H1 (cell line): ENCODE data around the gene PGPEP1. TPM values are rescaled to one million over a fixed set of nuclear protein-coding genes. Genes with fewer than 3 reads are reported as not detected.

Experiments
- CTCF ChIA-PET: fragments of 300-600 bp; sonication (Branson Sonifier 250); formaldehyde crosslinking; loops from one replicate; lab custom pipeline; 2021; ENCODE audit not compliant: partially characterized antibody; lab: Charles Lee
- POLR2A ChIA-PET: fragments of 300-600 bp; sonication (Branson Sonifier 250); formaldehyde crosslinking; loops from one replicate; lab custom pipeline; 2021; ENCODE audit warnings: inconsistent platforms; ENCODE audit not compliant: partially characterized antibody; lab: Charles Lee
- DNase-seq, 2 experiments: peaks; one replicate each; pipeline versions ENCODE4 v3.0.0 to v3.0.0-alpha.2; 2010 to 2022; ENCODE audit warnings: low spot score in 2 of 2, low read depth in 1 of 2, mixed read lengths in 1 of 2
- FAIRE-seq: peaks from 2 replicates; lab custom pipeline; 2011; peaks lifted over from hg19 to GRCh38; lab: Jason Lieb, UNC
- H2AFZ ChIP-seq: 2 replicates; pipeline ENCODE4 v1.8.1; 2012; ENCODE audit warnings: low read length, inconsistent platforms
- H2AK5ac ChIP-seq: 2 replicates; pipeline ENCODE4 v1.6.1; 2013; ENCODE audit warnings: low read depth, low read length
- H2BK120ac ChIP-seq: replicated peaks from 2 replicates; pipeline ENCODE3; 2013; ENCODE audit warnings: low read depth, low read length, inconsistent platforms
- H2BK12ac ChIP-seq: 2 replicates; pipeline ENCODE4 v1.6.1; 2013; ENCODE audit warnings: low read depth, low read length
- H2BK15ac ChIP-seq: 2 replicates; pipeline ENCODE4 v1.6.1; 2013; ENCODE audit warnings: low read length
- H2BK20ac ChIP-seq: 2 replicates; pipeline ENCODE4 v1.6.1; 2013; ENCODE audit warnings: low read length
- H2BK5ac ChIP-seq: 2 replicates; pipeline ENCODE4 v1.6.1; 2013; ENCODE audit warnings: low read depth, low read length
- H3K14ac ChIP-seq: 2 replicates; pipeline ENCODE4 v1.6.1; 2013; ENCODE audit warnings: inconsistent platforms; ENCODE audit not compliant: insufficient read length
- H3K18ac ChIP-seq: 2 replicates; pipeline ENCODE4 v1.6.1; 2013; ENCODE audit warnings: low read length; ENCODE audit errors: extremely low read depth
- H3K23ac ChIP-seq: 2 replicates; pipeline ENCODE4 v1.6.1; 2013; ENCODE audit warnings: inconsistent platforms; ENCODE audit not compliant: insufficient read length
- H3K23me2 ChIP-seq: 2 replicates; pipeline ENCODE4 v1.6.1; 2013; ENCODE audit warnings: low read depth, low read length
- H3K27ac ChIP-seq: 2 replicates; pipeline ENCODE4 v1.6.1; 2011; ENCODE audit warnings: low read depth, low read length, inconsistent platforms
- H3K27me3 ChIP-seq, 4 experiments: replicated peaks in 1 of 4; 1 replicate in 1 of 4; 2 replicates in 3 of 4; pipeline versions ENCODE4 v1.6.1 to v1.8.1; 2011 to 2013; ENCODE audit warnings: low read length in 3 of 4, mild to moderate bottlenecking in 3 of 4, inconsistent platforms in 2 of 4, mixed read lengths in 2 of 4, moderate library complexity in 1 of 4; ENCODE audit not compliant: control insufficient read depth in 3 of 4, insufficient read depth in 3 of 4; ENCODE audit errors: extremely low read depth in 1 of 4
- H3K36me3 ChIP-seq, 4 experiments: 2 replicates each; pipeline versions ENCODE4 v1.6.1 to v1.8.1; 2011 to 2013; ENCODE audit warnings: mild to moderate bottlenecking in 4 of 4, low read length in 3 of 4, moderate library complexity in 2 of 4, control low read depth in 1 of 4, inconsistent platforms in 1 of 4; ENCODE audit not compliant: insufficient read depth in 4 of 4, control insufficient read depth in 2 of 4
- H3K4ac ChIP-seq: replicated peaks from 2 replicates; pipeline ENCODE3; 2013; ENCODE audit warnings: low read length, low read depth, mixed read lengths, inconsistent platforms; ENCODE audit not compliant: insufficient read length
- H3K4me1 ChIP-seq, 4 experiments: replicated peaks in 1 of 4; 1 replicate in 1 of 4; 2 replicates in 3 of 4; pipeline versions ENCODE4 v1.6.1 to v1.8.1; 2011 to 2013; ENCODE audit warnings: low read length in 3 of 4, inconsistent platforms in 2 of 4, mixed read lengths in 1 of 4; ENCODE audit not compliant: insufficient read depth in 4 of 4, control insufficient read depth in 3 of 4
- H3K4me2 ChIP-seq, 2 experiments: 2 replicates each; pipeline versions ENCODE4 v1.6.1 to v1.8.1; 2011 to 2013; ENCODE audit warnings: low read depth in 2 of 2, low read length in 2 of 2, control low read depth in 1 of 2, inconsistent platforms in 1 of 2, mild to moderate bottlenecking in 1 of 2; ENCODE audit not compliant: insufficient read depth in 1 of 2
- H3K4me3 ChIP-seq, 4 experiments: fragments of 200-600, 300-600 bp in 1 of 4; sonication (generic), shearing (Covaris generic), sonication (Bioruptor Twin) in 1 of 4; 2 replicates each; pipeline versions ENCODE4 v1.5.1 to v1.8.1; 2011 to 2016; ENCODE audit warnings: low read length in 4 of 4, low read depth in 3 of 4, control low read depth in 2 of 4, inconsistent platforms in 2 of 4, mild to moderate bottlenecking in 2 of 4, mixed read lengths in 1 of 4, moderate library complexity in 1 of 4; ENCODE audit not compliant: insufficient read depth in 2 of 4; ENCODE audit errors: extremely low read depth in 1 of 4
- H3K56ac ChIP-seq: replicated peaks from 2 replicates; pipeline ENCODE3; 2013; ENCODE audit warnings: low read depth, mild to moderate bottlenecking, mixed read lengths, low read length, inconsistent platforms; ENCODE audit not compliant: insufficient read length
- H3K79me1 ChIP-seq: 2 replicates; pipeline ENCODE4 v1.6.1; 2013; ENCODE audit warnings: low read depth, low read length, control low read depth
- H3K79me2 ChIP-seq, 2 experiments: 2 replicates each; pipeline versions ENCODE4 v1.6.1 to v1.8.1; 2012 to 2013; ENCODE audit warnings: low read length in 2 of 2, mild to moderate bottlenecking in 2 of 2, inconsistent platforms in 1 of 2; ENCODE audit not compliant: insufficient read depth in 2 of 2, control insufficient read depth in 1 of 2
- H3K9ac ChIP-seq, 4 experiments: replicated peaks in 1 of 4; 1 replicate in 1 of 4; 2 replicates in 3 of 4; pipeline versions ENCODE4 v1.6.1 to v1.8.1; 2011 to 2013; ENCODE audit warnings: low read depth in 3 of 4, low read length in 3 of 4, control low read depth in 2 of 4, mild to moderate bottlenecking in 2 of 4, moderate library complexity in 2 of 4, inconsistent platforms in 1 of 4; ENCODE audit errors: extremely low read depth in 1 of 4
- H3K9me3 ChIP-seq, 2 experiments: 2 replicates each; pipeline versions ENCODE4 v1.6.1 to v1.8.1; 2012 to 2013; ENCODE audit warnings: mild to moderate bottlenecking in 2 of 2, moderate library complexity in 2 of 2, control low read depth in 1 of 2, inconsistent platforms in 1 of 2, low read depth in 1 of 2, low read length in 1 of 2, mixed read lengths in 1 of 2; ENCODE audit not compliant: insufficient read depth in 2 of 2
- H4K20me1 ChIP-seq, 2 experiments: replicated peaks in 1 of 2; 2 replicates each; pipeline versions ENCODE3 to v1.8.1; 2011 to 2013; ENCODE audit warnings: inconsistent platforms in 2 of 2, low read length in 2 of 2, mild to moderate bottlenecking in 1 of 2; ENCODE audit not compliant: insufficient read depth in 2 of 2, control insufficient read depth in 1 of 2
- H4K5ac ChIP-seq: 2 replicates; pipeline ENCODE4 v1.6.1; 2013; ENCODE audit warnings: low read length, low read depth, mixed read lengths, inconsistent platforms; ENCODE audit not compliant: insufficient read length
- H4K8ac ChIP-seq: 2 replicates; pipeline ENCODE4 v1.8.0; 2013; ENCODE audit warnings: mild to moderate bottlenecking, moderate library complexity, low read length, inconsistent platforms; ENCODE audit not compliant: insufficient read depth; ENCODE audit errors: extremely low read depth
- H4K91ac ChIP-seq: replicated peaks from 2 replicates; pipeline ENCODE3; 2013; ENCODE audit warnings: low read length, mixed read lengths, inconsistent platforms; ENCODE audit not compliant: insufficient read length
- GTF2F1 ChIP-seq: IDR thresholded peaks from 2 replicates; pipeline ENCODE4 v1.6.1; 2012; ENCODE audit warnings: low read depth, low read length, improper control_type of control experiment, borderline replicate concordance
- NRF1 ChIP-seq: IDR thresholded peaks from 2 replicates; pipeline ENCODE4 v1.6.1; 2011; ENCODE audit warnings: mild to moderate bottlenecking, low read depth, low read length, improper control_type of control experiment
- WGBS, 2 experiments: shearing (Covaris generic) in 1 of 2; methylation state at CpG; one replicate each; pipeline versions ENCODE4 v1.1.6 to v1.1.7; 2013 to 2015; ENCODE audit warnings: low lambda C conversion rate in 2 of 2, mixed read lengths in 2 of 2, inconsistent platforms in 1 of 2, low coverage in 1 of 2, missing lambda C conversion rate in 1 of 2; ENCODE audit not compliant: insufficient replicate concordance in 2 of 2, insufficient coverage in 1 of 2, insufficient read length in 1 of 2; ENCODE audit errors: extremely low coverage in 1 of 2, missing lambda C conversion rate in 1 of 2; 5-methylcytosine and 5-hydroxymethylcytosine counted together
- polyA plus RNA-seq, 7 experiments: library from polyadenylated mRNA; depleted of rRNA in 3 of 7; stranded (reverse) in 5 of 7; unstranded in 2 of 7; fragments of >200 nt in 5 of 7; fragments of 200-250 nt in 2 of 7; gene quantifications; 1 replicate in 5 of 7; 2 replicates in 1 of 7; 4 replicates in 1 of 7; pipeline versions ENCODE4 v1.2.1 to v1.2.3, GENCODE V29; 2011 to 2013; ENCODE audit warnings: missing spikeins in 2 of 7, mixed read lengths in 2 of 7
- total RNA-seq: library from RNA; stranded (reverse); fragmentation: NEBNext Ultra II Directional; extraction: Animal tissue kit (Norgen Biotek cat#: 25700); gene quantifications from 2 replicates; pipeline ENCODE4 v1.2.1, GENCODE V29; 2021

Gene PGPEP1
- total and polyA plus RNA-seq, 2 of the 8 experiments (the other 6 are each of a cell fraction or from before 2014, with no cell fraction given): 17.0 to 33.4 TPM

- Histone ChIP-seq H3K9ac (no peak overlapping the region), H3K23me2 (peaks cover 5% of the 10 kb centered on the region; the same call in 1 of the 2 replicates), H3K79me2 (peaks cover 0 to 4% of the 10 kb centered on the region in 2 experiments; a peak in 1 of 4 replicates), H3K79me1 (no peaks in the 10 kb centered on the region; the same call in 1 of the 2 replicates), H2AK5ac (no peak overlapping the region), H3K23ac (no peak overlapping the region), H2BK5ac (no peak overlapping the region), H4K5ac (no peak overlapping the region), H3K4me1 (peaks cover 0 to 17% (median 9%) of the 10 kb centered on the region in 4 experiments; a peak in 6 of 7 replicates), H3K18ac (no peak overlapping the region), H3K14ac (no peak overlapping the region), H2AFZ (no peak overlapping the region), H3K27ac (no peak overlapping the region), H2BK15ac (no peak overlapping the region), H3K4ac (no peak overlapping the region), H3K4me3 (no peak overlapping the region), H3K36me3 (peaks cover 13 to 63% (median 43%) of the 10 kb centered on the region in 4 experiments), H3K9me3 (no peaks in the 10 kb centered on the region), H4K8ac (no peak overlapping the region), H4K20me1 (peaks cover 0 to 8% of the 10 kb centered on the region in 2 experiments), H2BK20ac (no peak overlapping the region), H4K91ac (no peak overlapping the region), H3K4me2 (no peak overlapping the region), H3K56ac (no peak overlapping the region), H2BK120ac (no peak overlapping the region), H2BK12ac (no peak overlapping the region), H3K27me3 (no peaks in the 10 kb centered on the region)
- WGBS, 2 experiments: 89% methylated on average over 4 of the region's 7 CpGs; no CpG with 5 or more reads in 1 of the 2 experiments
- ChIA-PET CTCF (interaction anchor here (0.8 to 2.6 kb wide), 4 partner anchors 10 to 36 kb away, joined by 4 to 18 read pairs (median 5); partner anchors contain the start of gene LSM4), POLR2A (interaction anchor here (0.6 to 2.6 kb wide), 4 partner anchors 8 to 28 kb away, joined by 3 to 6 read pairs (median 6); partner anchors contain the start of genes JUND and LSM4)
- DNase-seq (no peak), FAIRE-seq (no peak)
- TF ChIP-seq GTF2F1: no peak
- TF ChIP-seq NRF1: no peak
These were observed 31.5 kb upstream of the PGPEP1 start for GRCh38 chr19:18308948-18309325.
